ENCODE results near the gene PRICKLE3.
"Not testable (repeated sequence)": the region's sequence is repeated elsewhere in the genome, so short reads cannot be mapped to it uniquely, and the experiment has no call there.

Gene PRICKLE3

GRCh38 chrX:49179358-49179757 is 6.8 kb downstream of the PRICKLE3 start:
- DNase-seq (ENCODE audit: low read depth, low spot score), result no peak

- no peak for DNase-seq (ENCODE audit: low read depth, low spot score)
These were observed 7.6 kb downstream of the PRICKLE3 start for GRCh38 chrX:49178537-49178936.

- DNase-seq (ENCODE audit: low read depth, low spot score), result no peak
These were observed 8.2 kb downstream of the PRICKLE3 start for GRCh38 chrX:49177873-49178480.

GRCh38 chrX:49177338-49177833 is 8.8 kb downstream of the PRICKLE3 start:
- no peak for DNase-seq (ENCODE audit: low read depth, low spot score)

GRCh38 chrX:49176421-49177326 is 9.5 kb downstream of the PRICKLE3 start:
- no peak for DNase-seq (ENCODE audit: low read depth, low spot score)

- DNase-seq (ENCODE audit: low read depth, low spot score), result no peak
These were observed 10.5 kb downstream of the PRICKLE3 start for GRCh38 chrX:49175435-49176274.

- DNase-seq (ENCODE audit: low read depth, low spot score), result no peak
These were observed 11.4 kb downstream of the PRICKLE3 start for GRCh38 chrX:49174723-49175122.

- DNase-seq (ENCODE audit: low read depth, low spot score), result not testable (repeated sequence)
These were observed 12.6 kb downstream of the PRICKLE3 start for GRCh38 chrX:49173544-49173943.

GRCh38 chrX:49172280-49172780 is 13.8 kb downstream of the PRICKLE3 start:
- no peak for DNase-seq (ENCODE audit: low read depth, low spot score)

GRCh38 chrX:49171752-49172279 is 14.4 kb downstream of the PRICKLE3 start, which contains the start of gene PLP2:
TSS of gene PLP2 (plus strand) at chrX:49171898. CDS start at chrX:49172001, 103 bp downstream.
- no peak for DNase-seq (ENCODE audit: low read depth, low spot score)

- DNase-seq (ENCODE audit: low read depth, low spot score), result no peak
These were observed 18.4 kb downstream of the PRICKLE3 start for GRCh38 chrX:49167740-49168108.

- DNase-seq (ENCODE audit: low read depth, low spot score), result no peak
These were observed 19.0 kb downstream of the PRICKLE3 start for GRCh38 chrX:49166914-49167739.

- peak; percentile 44 for DNase-seq (ENCODE audit: low read depth, low spot score)
These were observed 20.0 kb downstream of the PRICKLE3 start for GRCh38 chrX:49165901-49166881.

- no peak for DNase-seq (ENCODE audit: low read depth, low spot score)
These were observed 21.4 kb downstream of the PRICKLE3 start for GRCh38 chrX:49164589-49165360.

GRCh38 chrX:49163555-49164419 is 22.4 kb downstream of the PRICKLE3 start:
- DNase-seq (ENCODE audit: low read depth, low spot score), result peak; percentile 59

- no peak for DNase-seq (ENCODE audit: low read depth, low spot score)
These were observed 23.6 kb downstream of the PRICKLE3 start, which contains the start of gene MAGIX for GRCh38 chrX:49162620-49163019. TSS of gene MAGIX (plus strand) at chrX:49162758. CDS start at chrX:49162890, 132 bp downstream.

GRCh38 chrX:49161632-49162031 is 24.5 kb downstream of the PRICKLE3 start:
- DNase-seq (ENCODE audit: low read depth, low spot score), result no peak
